Measurements from ENCODE around the gene B3GALT5. TPM values are rescaled to one million over a fixed set of nuclear protein-coding genes. Genes with fewer than 3 reads are reported as not detected.

The B3GALT5 gene
- total and polyA plus RNA-seq, 8 donors = 0.12 to 8.3 (median 2.7) TPM; not detected in 1

- intact Hi-C loops (cut with DNase I; ENCODE audit: low total_unique reads) = no loop called here
- no peak overlapping the region for H3K27ac ChIP-seq
- no peak overlapping the region for H3K4me3 ChIP-seq
- TF ChIP-seq EP300 (IDR thresholded peaks at IDR 0.05) = no peak
- TF ChIP-seq POLR2AphosphoS5 (IDR thresholded peaks at IDR 0.05) = no peak
- no peak for TF ChIP-seq CTCF (IDR thresholded peaks at IDR 0.05)
- no peak for TF ChIP-seq POLR2A (IDR thresholded peaks at IDR 0.05)
- H3K27me3 ChIP-seq = peaks cover 0 to 11% (median 0%) of the 10 kb centered on the region in 3 donors
- no peaks in the 10 kb centered on the region for H3K9me3 ChIP-seq
- 53 to 66% (median 61%) methylated on average over 17 of the region's 17 CpGs for WGBS, 5 donors
- no peaks in the 10 kb centered on the region for H3K36me3 ChIP-seq
- no peak for DNase-seq
- no peaks in the 10 kb centered on the region for H3K4me1 ChIP-seq
Measured at GRCh38 chr21:39601187-39601928, 11.4 kb upstream of the B3GALT5 start.

- Histone ChIP-seq H3K27ac (no peak overlapping the region), H3K9me3 (no peaks in the 10 kb centered on the region), H3K4me1 (no peaks in the 10 kb centered on the region), H3K4me3 (no peak overlapping the region), H3K36me3 (no peaks in the 10 kb centered on the region), H3K27me3 (peaks cover 0 to 16% (median 0%) of the 10 kb centered on the region in 3 donors)
- intact Hi-C loops (cut with DNase I; ENCODE audit: low total_unique reads) = no loop called here
- 80 to 91% (median 88%) methylated on average over 13 to 14 of the region's 14 CpGs for WGBS, 5 donors
- no peak for DNase-seq
- no peak for TF ChIP-seq CTCF (IDR thresholded peaks at IDR 0.05)
- TF ChIP-seq POLR2AphosphoS5 (IDR thresholded peaks at IDR 0.05) = no peak
- no peak for TF ChIP-seq EP300 (IDR thresholded peaks at IDR 0.05)
- no peak for TF ChIP-seq POLR2A (IDR thresholded peaks at IDR 0.05)
Measured at GRCh38 chr21:39602076-39602689, 10.6 kb upstream of the B3GALT5 start.

GRCh38 chr21:39602793-39603192, 9.9 kb upstream of the B3GALT5 start:
- H3K9me3 ChIP-seq = no peaks in the 10 kb centered on the region
- intact Hi-C loops (cut with DNase I; ENCODE audit: low total_unique reads) = no loop called here
- 83 to 93% (median 91%) methylated on average over 4 of the region's 4 CpGs for WGBS, 5 donors

GRCh38 chr21:39604951-39605350, 7.8 kb upstream of the B3GALT5 start:
- intact Hi-C loops (cut with DNase I; ENCODE audit: low total_unique reads) = no loop called here
- Histone ChIP-seq H3K9me3 (no peaks in the 10 kb centered on the region), H3K4me1 (no peaks in the 10 kb centered on the region), H3K27me3 (peaks cover 0 to 30% (median 0%) of the 10 kb centered on the region in 3 donors), H3K27ac (no peak overlapping the region), H3K36me3 (no peaks in the 10 kb centered on the region), H3K4me3 (no peak overlapping the region)
- 89 to 97% (median 91%) methylated on average over 5 to 8 of the region's 8 CpGs for WGBS, 5 donors
- no peak for TF ChIP-seq CTCF (IDR thresholded peaks at IDR 0.05)
- TF ChIP-seq POLR2AphosphoS5 (IDR thresholded peaks at IDR 0.05) = no peak
- TF ChIP-seq EP300 (IDR thresholded peaks at IDR 0.05) = no peak
- no peak for TF ChIP-seq POLR2A (IDR thresholded peaks at IDR 0.05)
- no peak for DNase-seq

More at GRCh38 chr21:39602793-39603192, 9.9 kb upstream of the B3GALT5 start:
- peaks cover 0 to 16% (median 0%) of the 10 kb centered on the region in 3 donors for H3K27me3 ChIP-seq
- no peak overlapping the region for H3K4me3 ChIP-seq
- no peak for TF ChIP-seq CTCF (IDR thresholded peaks at IDR 0.05)
- TF ChIP-seq POLR2AphosphoS5 (IDR thresholded peaks at IDR 0.05) = no peak
- TF ChIP-seq POLR2A (IDR thresholded peaks at IDR 0.05) = no peak
- no peak for TF ChIP-seq EP300 (IDR thresholded peaks at IDR 0.05)
- no peaks in the 10 kb centered on the region for H3K4me1 ChIP-seq
- no peaks in the 10 kb centered on the region for H3K36me3 ChIP-seq
- no peak for DNase-seq
- H3K27ac ChIP-seq = no peak overlapping the region
